GM12864 (cell line): Measurements from ENCODE around the gene PDPK1.

Experiments
- DNase-seq: peaks from one replicate; pipeline ENCODE4 v3.0.0-alpha.2; 2011; ENCODE audit warnings: low read depth
- H3K4me3 ChIP-seq: 2 replicates; pipeline ENCODE4 v1.5.1; 2011; ENCODE audit warnings: mild to moderate bottlenecking, low read depth, low read length, control low read depth
- TF ChIP-seq, protein P1 (sequence below): IDR thresholded peaks from 2 replicates; pipeline ENCODE4 v1.5.1; 2011; ENCODE audit warnings: low read depth, mild to moderate bottlenecking, moderate library complexity, low read length, control low read depth, inconsistent platforms; ENCODE audit errors: missing control alignments

The PDPK1 gene

GRCh38 chr16:2499890-2500429, 37.9 kb upstream of the PDPK1 start:
- no peak for DNase-seq

DNA sequence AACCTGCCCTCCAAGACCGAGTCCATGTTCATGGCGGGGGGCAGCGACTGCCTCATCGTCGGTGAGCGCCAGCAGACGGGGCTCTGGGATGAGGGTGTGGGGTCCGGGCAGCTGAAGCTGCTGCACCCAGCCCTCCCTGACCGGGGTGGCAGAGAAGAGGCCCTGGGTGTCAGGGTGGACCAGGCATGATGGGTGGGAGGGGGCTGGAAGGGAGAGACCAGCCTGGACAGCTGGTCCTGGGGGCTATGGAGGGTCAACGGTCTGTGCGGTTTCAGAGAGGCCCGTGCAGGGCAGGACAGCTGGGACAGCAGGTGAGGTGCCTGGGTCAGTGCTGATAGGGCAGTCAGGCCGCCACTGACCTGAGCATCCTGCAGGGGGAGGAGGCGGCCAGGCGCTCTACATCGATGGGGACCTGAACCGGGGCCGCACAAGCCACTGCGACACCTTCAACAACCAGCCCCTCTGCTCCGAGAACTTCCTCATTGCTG, 37.3 kb upstream of the PDPK1 start:
- no peak for DNase-seq
- TF ChIP-seq, protein P1, sequence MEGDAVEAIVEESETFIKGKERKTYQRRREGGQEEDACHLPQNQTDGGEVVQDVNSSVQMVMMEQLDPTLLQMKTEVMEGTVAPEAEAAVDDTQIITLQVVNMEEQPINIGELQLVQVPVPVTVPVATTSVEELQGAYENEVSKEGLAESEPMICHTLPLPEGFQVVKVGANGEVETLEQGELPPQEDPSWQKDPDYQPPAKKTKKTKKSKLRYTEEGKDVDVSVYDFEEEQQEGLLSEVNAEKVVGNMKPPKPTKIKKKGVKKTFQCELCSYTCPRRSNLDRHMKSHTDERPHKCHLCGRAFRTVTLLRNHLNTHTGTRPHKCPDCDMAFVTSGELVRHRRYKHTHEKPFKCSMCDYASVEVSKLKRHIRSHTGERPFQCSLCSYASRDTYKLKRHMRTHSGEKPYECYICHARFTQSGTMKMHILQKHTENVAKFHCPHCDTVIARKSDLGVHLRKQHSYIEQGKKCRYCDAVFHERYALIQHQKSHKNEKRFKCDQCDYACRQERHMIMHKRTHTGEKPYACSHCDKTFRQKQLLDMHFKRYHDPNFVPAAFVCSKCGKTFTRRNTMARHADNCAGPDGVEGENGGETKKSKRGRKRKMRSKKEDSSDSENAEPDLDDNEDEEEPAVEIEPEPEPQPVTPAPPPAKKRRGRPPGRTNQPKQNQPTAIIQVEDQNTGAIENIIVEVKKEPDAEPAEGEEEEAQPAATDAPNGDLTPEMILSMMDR: no peak
- H3K4me3 ChIP-seq: no peak overlapping the region

More at GRCh38 chr16:2499890-2500429, 37.9 kb upstream of the PDPK1 start:
- TF ChIP-seq, protein P1: no peak
- H3K4me3 ChIP-seq: no peak overlapping the region

GRCh38 chr16:2500918-2501750, 36.7 kb upstream of the PDPK1 start:
- TF ChIP-seq, protein P1: peak; percentile 98
- H3K4me3 ChIP-seq: no peak overlapping the region
- DNase-seq: no peak

GRCh38 chr16:2501946-2502895, 35.6 kb upstream of the PDPK1 start:
- TF ChIP-seq, protein P1: no peak
- no peak overlapping the region for H3K4me3 ChIP-seq
- no peak for DNase-seq

DNA sequence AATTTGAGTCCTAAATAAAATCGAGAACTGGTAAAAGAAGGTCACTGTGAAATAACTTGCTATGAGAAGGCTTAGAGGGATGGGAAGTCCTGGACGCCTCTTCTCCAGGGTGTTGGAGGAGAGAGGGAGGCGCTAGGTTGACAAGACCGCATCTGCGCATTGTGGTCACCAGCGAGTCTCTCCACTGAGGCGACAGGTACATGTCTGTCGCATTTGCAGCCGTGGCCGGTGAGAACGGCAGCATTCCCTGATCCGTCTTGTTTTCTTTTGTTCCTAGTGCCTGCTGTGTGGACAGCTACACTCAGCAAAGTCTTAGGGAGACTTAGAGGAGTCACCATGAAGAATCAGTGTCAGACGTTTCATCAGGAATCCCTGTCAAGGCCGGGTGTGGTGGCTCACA, 32.1 kb upstream of the PDPK1 start:
- no peak for DNase-seq
- TF ChIP-seq, protein P1: no peak
- no peak overlapping the region for H3K4me3 ChIP-seq

GRCh38 chr16:2507052-2507659, 30.7 kb upstream of the PDPK1 start:
- DNase-seq: no peak
- TF ChIP-seq, protein P1: peak; percentile 35
- H3K4me3 ChIP-seq: no peak overlapping the region
